Heart left ventricle (tissue), 13 donors: Measurements from ENCODE around the gene PFKFB2.

ENCODE experiments used
- POLR2A ChIP-seq, 2 donors: fragments of 450-650 bp; IDR thresholded peaks; one replicate each; pipeline ENCODE4 v1.6.1; 2017; ENCODE audit warnings: antibody characterized with exemption in 2 of 2, mild to moderate bottlenecking in 2 of 2, moderate library complexity in 2 of 2
- TF ChIP-seq, protein P1 (sequence below), 12 donors: fragments of 200-600 bp; sonication (generic) in 4 of 12; IDR thresholded peaks; one replicate each; pipeline versions ENCODE4 v1.5.0 to v1.8.0; 2018 to 2022; ENCODE audit warnings: antibody characterized with exemption in 12 of 12, mild to moderate bottlenecking in 5 of 12
- donor health status: ischemic (EF 13 %, LVEDD 7.1; RV severe dilation, severe dysfunction).
- donor health status: DM: no; HTN: yes; CAD: no.
- donor health status: DM: no; HTN: no; CAD: no.
- donor health status: ischemic (EF 25% LVEDD 6.9; RV normal size, moderate dysfunction).
- donor health status: ischemic (EF 25% LVEDD 5.7; RV mildly dilated, moderate dysfunction).
- donor health status: ischemic (EF 35%, LVEDD 5.7; RV mildly dilated, moderate dysfunction).
- donor health status: nonischemic (EF 11% LVEDD 7.7; RV severe dilation, severe dysfunction).
- donor health status: DM: yes; HTN: yes; CAD: no.
- donor health status: PGD.
- donor health status: ischemic (EF 29% LVEDD 5.4; RV normal size, mild dysfunction).
- donor health status: nonischemic (EF 23%, LVEDD 6.1; RV moderate dilation, normal function).

GRCh38 chr1:207056673-207057072, 3.6 kb downstream of the PFKFB2 start:
- no peak for TF ChIP-seq POLR2A (IDR thresholded peaks at IDR 0.05)
- TF ChIP-seq, protein P1, sequence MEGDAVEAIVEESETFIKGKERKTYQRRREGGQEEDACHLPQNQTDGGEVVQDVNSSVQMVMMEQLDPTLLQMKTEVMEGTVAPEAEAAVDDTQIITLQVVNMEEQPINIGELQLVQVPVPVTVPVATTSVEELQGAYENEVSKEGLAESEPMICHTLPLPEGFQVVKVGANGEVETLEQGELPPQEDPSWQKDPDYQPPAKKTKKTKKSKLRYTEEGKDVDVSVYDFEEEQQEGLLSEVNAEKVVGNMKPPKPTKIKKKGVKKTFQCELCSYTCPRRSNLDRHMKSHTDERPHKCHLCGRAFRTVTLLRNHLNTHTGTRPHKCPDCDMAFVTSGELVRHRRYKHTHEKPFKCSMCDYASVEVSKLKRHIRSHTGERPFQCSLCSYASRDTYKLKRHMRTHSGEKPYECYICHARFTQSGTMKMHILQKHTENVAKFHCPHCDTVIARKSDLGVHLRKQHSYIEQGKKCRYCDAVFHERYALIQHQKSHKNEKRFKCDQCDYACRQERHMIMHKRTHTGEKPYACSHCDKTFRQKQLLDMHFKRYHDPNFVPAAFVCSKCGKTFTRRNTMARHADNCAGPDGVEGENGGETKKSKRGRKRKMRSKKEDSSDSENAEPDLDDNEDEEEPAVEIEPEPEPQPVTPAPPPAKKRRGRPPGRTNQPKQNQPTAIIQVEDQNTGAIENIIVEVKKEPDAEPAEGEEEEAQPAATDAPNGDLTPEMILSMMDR (IDR thresholded peaks at IDR 0.05): no peak
